NCI-H774 (cell line): ENCODE data around the gene IKZF3.
A peak's percentile ranks its signal among the peaks of the same experiment; 100 is the strongest.
"Not testable (repeated sequence)": the region's sequence is repeated elsewhere in the genome, so short reads cannot be mapped to it uniquely, and the experiment has no call there.

Source experiments
- DNase-seq: peaks from one replicate; lab custom pipeline; 2025; lab: John Stamatoyannopoulos, UW

The IKZF3 gene

DNA sequence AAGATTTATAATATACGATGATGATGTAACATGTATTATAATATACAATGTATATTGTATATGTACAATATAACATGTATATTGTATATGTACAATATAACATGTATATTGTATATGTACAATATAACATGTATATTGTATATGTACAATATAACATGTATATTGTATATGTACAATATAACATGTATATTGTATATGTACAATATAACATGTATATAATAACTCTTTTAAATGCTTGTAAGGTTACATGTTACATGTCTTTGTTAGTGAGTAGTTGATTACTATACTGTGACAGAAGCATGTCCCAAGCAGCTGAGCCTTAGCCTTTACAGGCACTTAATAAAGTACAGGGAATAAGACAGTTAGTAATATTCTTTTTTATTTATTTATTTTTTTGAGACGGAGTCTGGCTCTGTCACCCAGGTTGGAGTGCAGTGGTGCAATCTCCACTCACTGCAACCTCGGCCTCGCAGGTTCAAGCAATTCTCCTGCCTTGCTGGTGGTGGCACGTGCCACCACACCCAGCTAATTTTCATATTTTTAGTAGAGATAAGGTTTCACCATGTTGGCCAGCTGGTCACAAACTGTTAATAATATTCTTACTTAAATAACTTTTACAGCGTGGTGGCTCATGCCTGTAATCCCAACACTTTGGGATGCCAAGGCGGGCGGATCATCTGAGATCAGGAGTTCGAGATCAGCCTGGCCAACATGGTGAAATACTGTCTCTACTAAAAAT is 8.0 kb downstream of the IKZF3 start:
- DNase-seq: not testable (repeated sequence)

- DNase-seq: no peak
Measured at GRCh38 chr17:39854909-39855308, 9.2 kb downstream of the IKZF3 start.

GRCh38 chr17:39852239-39852638 is 11.9 kb downstream of the IKZF3 start:
- no peak for DNase-seq

GRCh38 chr17:39850186-39850585 is 13.9 kb downstream of the IKZF3 start:
- DNase-seq: not testable (repeated sequence)

- DNase-seq: no peak
Measured at GRCh38 chr17:39848600-39848999, 15.5 kb downstream of the IKZF3 start.

DNA sequence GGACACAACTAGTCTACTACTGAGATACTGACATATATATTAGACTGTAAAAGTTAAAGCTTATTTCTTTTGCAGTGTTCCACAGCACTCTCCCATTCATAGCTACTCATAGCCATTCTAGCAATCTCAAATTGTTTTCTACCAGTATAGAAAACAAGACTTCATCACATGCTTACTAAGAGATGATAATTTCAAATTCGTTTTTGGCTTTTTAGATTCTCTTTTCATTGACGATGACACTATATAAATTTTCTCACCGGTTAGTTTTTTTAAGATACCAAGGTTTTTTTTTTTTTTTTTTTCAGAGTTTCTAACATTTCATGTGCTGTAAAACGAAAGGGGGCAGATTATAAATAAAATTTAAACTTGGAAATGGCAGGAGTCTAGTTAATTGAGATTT is 17.9 kb downstream of the IKZF3 start:
- DNase-seq: no peak

GRCh38 chr17:39845052-39845846 is 18.9 kb downstream of the IKZF3 start:
- DNase-seq: peak; percentile 44

GRCh38 chr17:39841134-39841683 is 22.9 kb downstream of the IKZF3 start:
- no peak for DNase-seq

DNA sequence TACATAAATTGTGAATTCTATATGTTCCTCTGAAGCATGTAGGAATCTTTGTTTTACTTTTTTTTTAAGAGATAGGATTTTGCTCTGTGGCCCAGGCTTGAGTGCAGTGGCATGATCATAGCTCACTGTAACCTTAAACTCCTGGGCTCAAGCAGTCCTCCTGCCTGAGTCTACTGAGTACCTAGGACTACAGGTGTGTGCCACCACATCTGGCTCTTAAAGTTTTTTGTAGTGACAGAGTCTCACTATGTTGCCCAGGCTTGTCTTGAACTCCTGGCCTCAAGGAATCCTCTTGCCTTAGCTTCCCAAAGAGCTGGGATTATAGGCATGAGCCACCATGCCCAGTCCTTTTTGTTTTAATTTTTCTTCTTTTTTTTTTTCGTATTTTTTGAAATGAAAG is 25.3 kb downstream of the IKZF3 start:
- no peak for DNase-seq

DNA sequence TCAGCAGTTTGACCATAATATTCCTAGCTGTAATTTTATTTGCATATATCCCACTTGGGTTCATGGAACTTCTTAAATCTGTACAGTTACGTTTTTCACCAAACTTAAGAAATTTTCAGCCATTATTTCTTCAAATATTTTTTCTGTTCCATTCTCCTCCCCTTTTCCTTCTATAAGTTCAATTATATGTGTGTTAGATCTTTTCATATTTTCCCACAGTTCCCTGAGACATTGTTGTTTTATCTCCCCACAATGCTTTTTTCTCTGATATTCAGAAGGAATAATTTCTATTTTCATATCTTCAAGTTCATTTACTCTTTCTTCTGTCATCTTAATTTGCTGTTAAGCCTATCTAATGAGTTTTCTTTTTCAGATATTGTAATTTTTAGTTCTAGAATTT is 26.1 kb downstream of the IKZF3 start:
- no peak for DNase-seq

- no peak for DNase-seq
Measured at GRCh38 chr17:39836117-39836516, 28.0 kb downstream of the IKZF3 start.

DNA sequence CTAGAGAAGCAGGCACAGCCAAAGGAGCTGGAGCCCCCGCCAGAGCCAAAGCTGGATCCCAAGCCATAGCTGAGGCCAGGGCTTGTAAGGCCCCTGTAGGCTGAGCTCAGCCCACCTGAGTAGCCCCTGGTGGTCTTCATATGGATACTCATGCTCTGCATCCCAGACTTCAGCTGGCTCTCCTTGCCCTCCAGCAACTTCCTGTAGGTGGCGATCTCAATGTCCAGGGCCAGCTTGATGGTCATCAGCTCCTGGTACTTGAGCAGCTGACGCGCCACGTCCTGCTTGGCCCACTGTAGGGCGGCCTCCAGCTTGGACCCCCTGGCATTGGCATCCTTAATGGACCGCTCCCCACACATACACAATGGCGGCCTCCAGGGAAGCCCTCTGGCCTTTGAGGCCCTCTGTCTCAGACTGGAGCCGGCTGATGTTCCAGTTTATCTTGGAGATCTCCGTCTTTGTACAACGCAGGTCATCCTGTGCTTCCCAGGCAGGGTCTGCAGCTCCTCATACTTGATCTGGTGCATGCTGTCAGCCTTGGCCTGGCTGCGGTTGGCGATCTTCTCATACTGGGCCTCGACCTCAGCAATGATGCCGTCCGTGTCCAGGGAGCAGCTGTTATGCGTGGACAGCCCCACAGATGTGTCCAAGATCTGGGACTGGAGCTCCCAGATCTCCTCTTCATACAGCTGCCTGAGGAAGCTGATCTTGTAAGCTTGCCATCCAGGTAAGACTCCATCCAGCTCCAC is 28.9 kb downstream of the IKZF3 start:
- no peak for DNase-seq

DNA sequence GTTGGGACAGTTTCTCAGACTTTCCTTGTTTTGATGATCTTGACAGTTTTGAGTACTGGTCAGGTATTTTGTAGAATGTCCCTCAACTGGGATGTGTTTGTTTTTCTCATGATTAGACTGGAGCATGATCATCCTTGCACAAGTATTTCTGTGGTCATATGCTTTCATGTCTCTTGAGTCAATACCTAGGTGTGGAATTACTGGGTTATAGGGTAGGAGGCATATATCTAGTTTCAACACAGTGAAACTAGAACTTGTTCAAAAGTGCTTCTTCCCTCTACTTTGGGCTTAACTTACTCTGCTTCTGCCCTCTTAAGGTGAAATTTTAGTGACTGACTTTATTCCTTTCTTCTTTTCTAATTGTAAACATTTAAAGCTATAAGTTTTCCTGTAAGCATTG is 30.1 kb downstream of the IKZF3 start:
- no peak for DNase-seq

DNA sequence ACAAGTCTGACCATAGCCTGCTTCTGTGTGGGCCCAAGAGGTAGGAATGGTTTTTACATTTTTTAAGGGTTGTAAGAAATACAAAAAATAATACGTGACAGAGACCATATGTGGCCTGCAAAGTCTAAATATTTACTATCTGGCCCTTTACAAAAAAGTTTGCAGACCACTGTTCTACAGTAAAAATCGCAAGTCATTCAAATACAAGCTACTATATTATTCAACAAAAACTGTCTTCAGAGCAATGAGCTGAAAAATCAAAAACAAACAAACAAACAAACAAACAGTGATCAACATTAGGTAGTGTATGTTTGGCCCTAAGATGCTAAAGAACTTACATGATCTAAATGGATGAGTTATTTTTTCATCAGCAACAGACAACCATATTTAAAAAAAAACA is 32.5 kb downstream of the IKZF3 start:
- DNase-seq: no peak

- no peak for DNase-seq
Measured at GRCh38 chr17:39828443-39828842, 35.7 kb downstream of the IKZF3 start.

DNA sequence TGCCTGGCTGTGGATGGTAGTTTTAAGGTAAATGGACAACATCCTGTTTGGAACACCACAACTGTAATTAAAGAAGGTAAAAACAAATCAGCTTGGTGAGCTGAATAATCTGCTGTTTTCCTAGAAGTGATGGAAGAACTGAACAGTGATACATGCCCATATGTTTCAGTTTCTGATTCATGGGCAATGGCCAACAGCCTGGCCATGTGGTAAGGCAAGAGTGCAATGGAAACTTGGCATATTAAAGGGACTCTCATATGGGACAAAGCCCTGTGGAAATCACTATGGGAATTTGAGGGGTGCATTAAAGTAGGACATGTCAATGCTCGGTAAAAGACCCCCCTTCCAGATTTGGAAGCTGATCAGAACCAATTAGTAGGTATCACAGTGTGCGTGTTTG is 37.8 kb downstream of the IKZF3 start:
- no peak for DNase-seq

GRCh38 chr17:39823407-39824054 is 40.6 kb downstream of the IKZF3 start:
- DNase-seq: no peak

GRCh38 chr17:39822051-39822451 is 42.1 kb downstream of the IKZF3 start:
- DNase-seq: no peak

- DNase-seq: no peak
Measured at GRCh38 chr17:39820987-39821386, 43.1 kb downstream of the IKZF3 start.

DNA sequence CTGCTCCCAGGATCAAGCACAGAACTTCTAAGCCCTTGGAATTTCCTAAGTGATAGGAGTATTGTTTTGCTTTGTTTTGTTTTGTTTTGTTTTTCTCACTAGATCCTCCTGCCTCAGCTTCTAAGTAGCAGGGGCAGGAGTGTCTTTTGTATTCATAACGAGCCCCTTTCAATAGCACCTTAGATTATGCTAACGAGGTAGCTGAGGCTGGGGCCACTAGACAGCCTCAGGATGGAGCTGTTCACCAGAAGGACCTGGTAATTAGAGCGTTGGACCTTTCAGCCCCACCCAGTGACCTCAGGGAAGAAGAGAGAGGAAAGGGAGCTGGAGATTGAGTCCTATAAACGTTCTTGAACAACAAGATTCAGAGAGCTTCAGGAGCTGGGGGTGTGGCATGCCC is 43.6 kb downstream of the IKZF3 start:
- DNase-seq: no peak

DNA sequence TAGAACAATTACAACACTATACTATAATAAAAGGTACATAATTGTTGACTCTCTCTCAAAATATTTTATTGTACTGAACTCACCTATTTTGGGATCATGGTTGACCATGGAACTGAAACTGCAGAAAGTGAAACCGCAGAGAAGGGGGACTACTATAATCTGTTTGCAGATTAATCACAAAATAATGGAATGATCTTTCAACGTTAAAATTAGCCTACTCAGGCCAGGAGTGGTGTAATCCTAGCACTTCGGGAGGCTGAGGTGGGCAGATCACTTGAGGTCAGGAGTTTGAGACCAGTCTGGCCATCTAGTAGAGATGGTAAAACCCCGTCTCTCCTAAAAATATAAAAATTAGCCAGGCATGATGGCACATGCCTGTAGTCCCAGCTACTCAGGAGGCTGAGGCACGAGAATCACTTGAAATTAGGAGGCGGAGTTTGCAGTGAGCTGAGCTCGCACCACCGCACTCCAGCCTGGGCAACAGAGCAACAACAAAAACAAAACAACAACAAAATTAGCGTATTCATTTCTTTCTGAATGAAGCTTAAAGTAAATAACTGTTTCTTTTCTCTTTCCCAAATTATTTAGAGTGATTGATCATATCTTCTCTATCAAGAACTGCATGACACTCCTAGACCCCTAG is 45.6 kb downstream of the IKZF3 start:
- no peak for DNase-seq

- no peak for DNase-seq
Measured at GRCh38 chr17:39816272-39816671, 47.8 kb downstream of the IKZF3 start.
